KG1 (cell line): Measurements from ENCODE around the gene FOXP4.

Experiments
- DNase-seq: peaks from one replicate; lab custom pipeline; 2025; lab: John Stamatoyannopoulos, UW

Gene FOXP4

DNA sequence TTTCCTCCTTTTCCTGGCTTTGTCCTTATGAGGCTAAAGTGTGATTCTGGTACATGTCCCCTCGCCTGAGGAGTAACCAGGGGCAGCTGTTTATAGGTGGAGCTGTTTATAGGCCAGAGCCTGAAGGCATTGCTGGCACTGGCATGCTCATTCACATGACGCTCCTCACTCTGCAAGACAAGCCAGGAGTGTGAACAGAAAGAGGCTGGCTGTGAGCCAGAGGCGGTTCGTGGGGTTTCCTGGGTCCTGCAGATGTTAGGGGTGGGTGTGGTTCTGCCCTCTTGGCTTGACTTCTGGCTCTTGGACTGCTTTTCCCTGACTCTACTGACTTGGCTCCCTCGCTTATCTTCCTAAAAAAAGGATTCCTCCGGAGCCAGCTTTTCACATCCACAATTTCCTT lies 79.3 kb downstream of the FOXP4 start:
- DNase-seq: no peak

DNA sequence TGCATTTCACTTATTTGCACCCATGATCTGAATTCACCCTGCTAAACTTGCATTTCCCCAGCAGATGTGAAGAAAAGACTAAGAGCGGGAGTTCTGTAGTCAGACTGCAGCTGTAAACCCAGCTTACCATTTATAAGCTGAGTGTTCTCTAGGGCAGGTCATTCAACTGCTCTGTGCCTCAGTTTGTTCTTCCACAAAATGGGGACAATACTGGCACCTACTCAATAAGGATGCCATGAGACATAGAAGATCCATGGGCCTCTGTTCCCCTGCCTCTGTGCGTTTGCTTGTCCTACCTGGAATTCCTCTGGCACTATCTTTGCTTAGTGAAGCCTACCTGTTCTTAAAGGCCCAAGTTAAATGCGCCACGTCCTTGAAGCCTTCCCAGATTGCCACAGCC lies 79.8 kb downstream of the FOXP4 start:
- no peak for DNase-seq

DNA sequence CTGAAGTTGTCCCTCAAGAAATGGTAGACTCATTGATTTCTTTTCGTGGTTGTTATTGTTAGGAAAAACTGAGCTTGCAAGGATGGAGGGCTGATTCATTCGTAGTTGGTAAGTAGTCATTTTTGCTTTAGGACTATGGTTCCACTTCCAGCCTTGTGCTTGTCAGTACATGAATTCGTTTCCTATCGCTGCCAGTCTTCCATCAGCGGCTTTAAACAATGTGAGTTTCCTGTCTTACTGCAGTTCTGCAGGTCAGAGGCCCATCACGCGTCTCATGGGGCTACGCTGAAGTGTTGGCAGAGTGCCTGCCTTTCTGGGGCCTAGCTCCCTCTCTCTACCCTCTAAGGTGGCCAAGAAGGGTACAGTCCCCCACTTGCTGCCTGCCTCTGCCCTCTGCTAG lies 80.7 kb downstream of the FOXP4 start:
- DNase-seq: no peak

DNA sequence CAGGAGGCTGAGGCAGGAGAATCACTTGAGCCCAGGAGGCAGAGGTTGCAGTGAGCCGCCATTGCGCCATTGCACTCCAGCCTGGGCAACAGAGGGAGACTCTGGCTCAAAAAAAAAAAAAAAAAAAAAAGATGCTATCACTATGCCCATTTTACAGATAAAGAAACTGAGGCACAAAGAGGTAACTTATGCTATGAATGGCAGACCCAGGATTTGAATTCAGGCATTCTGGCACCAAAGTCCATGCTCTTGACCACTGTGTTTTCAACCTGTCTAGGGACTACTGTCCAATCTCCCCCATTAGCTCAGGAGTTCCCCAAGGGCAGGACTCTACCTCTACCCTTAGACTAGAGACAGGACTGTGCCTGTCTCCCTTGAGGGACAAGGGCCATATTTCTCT lies 82.9 kb downstream of the FOXP4 start:
- DNase-seq: no peak

GRCh38 chr6:41630069-41630468 lies 83.9 kb downstream of the FOXP4 start:
- DNase-seq: no peak

DNA sequence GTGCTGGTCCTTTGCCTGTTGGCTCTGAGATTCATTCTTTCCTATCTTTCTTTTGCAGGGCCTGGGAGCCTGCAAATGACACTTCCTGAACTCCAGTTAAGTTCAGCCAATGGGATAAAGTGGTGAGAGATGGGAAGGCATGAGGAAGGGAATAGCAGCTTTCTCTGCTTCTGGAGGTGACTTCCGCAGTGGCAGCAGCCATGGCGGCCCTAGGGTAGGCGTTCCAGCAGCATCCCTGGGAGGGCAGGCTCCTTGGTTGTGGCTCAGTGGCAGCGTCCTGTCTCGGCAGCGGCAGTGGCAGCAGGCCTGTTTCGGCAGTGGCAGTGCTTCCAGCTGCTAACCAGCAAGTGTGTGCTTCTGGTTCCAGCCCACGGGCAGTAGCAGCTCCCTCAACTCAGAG lies 84.8 kb downstream of the FOXP4 start:
- no peak for DNase-seq

DNA sequence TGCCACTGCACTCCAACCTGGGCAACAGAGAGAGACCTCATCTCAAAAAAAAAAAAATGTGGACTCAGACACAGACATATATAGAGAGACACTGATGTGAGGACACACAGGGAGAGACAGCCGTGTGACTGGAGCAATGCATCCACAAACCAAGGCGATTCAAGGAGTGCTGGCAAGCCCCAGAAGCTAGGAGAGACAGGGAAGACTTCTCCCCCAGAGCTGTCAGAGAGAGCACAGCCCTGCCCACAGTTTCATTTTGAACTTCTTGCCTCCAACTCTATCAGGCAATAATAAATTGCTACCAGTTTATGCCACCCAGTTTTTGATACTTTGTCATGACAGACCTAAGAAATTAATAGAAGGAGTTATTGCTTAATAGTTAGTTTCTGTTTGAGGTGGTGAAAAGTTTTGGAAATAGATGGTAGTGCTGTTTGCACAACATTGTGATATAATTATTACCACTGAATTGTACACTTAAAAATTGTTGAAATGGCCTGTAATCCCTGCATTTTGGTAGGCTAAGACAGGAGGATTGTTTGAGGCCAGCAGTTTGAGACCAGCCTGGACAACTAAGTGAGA lies 87.0 kb downstream of the FOXP4 start:
- DNase-seq: no peak

- no peak for DNase-seq
Measured at GRCh38 chr6:41634657-41635056, 88.5 kb downstream of the FOXP4 start.

GRCh38 chr6:41635365-41635764 lies 89.2 kb downstream of the FOXP4 start:
- no peak for DNase-seq

- no peak for DNase-seq
Measured at GRCh38 chr6:41636833-41637193, 90.6 kb downstream of the FOXP4 start.

GRCh38 chr6:41637194-41638001 lies 91.2 kb downstream of the FOXP4 start:
- DNase-seq: no peak

DNA sequence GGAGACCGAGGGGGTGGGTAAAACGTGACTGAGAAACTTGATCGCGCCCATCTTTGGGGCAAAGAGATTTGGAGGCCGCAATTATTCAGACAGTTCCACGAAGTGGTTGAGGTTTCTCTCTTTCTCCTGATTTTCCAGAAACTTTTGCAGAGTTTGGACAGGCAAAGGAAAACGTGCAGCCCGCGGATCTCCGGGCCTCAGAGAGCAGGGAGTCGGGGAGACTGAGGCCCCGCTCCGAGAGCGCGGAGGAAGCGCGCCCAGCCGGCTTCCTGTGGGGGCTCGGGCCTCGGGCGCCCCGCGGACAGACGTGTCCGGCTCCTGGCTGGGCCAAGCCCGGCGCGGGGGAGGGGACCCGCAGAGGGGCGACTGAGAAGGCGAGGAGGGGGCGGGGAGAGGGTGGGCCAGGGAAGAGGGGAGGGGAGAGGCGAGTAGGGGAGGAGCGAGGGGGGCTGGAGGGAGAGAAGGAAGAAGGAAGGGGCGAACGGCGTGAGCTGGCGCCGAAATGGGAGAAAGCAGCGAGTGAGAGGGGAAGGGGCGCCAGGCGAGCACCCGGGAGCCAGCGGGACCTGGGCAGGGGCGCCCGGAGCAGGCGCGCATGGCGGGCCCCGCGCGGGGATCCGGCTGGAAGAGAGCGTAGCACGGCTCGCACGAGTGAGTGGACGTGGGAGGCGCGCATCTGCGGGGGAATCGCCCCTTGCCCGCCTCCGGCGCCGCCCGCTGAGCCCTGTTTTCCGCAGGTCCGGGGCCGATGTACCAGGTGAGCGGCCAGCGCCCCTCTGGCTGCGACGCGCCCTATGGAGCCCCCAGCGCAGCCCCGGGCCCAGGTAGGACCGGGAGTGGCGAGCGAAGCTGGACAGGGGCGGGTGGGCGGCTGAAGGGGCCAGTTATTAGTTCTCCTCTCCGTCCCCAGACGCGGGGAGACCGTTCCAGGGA lies 92.1 kb downstream of the FOXP4 start, which contains the start of gene MDFI:
TSS of gene MDFI (plus strand) at position 467 of the 933 bp plus-strand sequence. CDS start at position 749, 282 bp downstream.
- DNase-seq: no peak

GRCh38 chr6:41638935-41639808 lies 93.0 kb downstream of the FOXP4 start:
- DNase-seq: no peak

DNA sequence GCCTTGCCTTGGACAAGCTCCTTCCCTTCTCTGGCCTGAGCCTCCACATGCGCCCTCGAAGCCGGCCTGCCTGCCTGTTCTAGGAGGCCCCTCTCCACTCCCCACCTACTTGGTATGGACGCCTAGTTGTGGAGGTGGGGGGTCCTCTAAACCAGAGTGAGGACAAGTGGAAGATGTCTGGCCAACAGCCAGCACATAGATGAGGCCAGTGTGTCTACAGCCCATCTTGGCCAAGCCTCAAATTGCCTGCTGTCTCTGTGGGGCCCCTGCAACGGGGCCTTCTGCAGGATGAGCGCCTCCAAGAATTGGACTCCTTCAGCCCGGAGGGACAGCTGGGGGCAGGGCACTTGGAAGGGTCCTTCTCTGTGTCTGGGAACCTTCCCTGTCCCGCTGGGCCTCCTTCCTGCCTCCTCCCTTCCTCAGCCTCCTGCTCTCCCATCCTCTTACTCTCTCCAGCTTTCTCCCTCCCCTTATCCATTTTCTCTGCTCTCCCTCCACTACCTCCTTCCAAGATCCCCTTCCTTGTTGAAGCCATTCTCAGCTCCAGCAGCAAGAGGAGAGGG lies 93.7 kb downstream of the FOXP4 start:
- DNase-seq: no peak

DNA sequence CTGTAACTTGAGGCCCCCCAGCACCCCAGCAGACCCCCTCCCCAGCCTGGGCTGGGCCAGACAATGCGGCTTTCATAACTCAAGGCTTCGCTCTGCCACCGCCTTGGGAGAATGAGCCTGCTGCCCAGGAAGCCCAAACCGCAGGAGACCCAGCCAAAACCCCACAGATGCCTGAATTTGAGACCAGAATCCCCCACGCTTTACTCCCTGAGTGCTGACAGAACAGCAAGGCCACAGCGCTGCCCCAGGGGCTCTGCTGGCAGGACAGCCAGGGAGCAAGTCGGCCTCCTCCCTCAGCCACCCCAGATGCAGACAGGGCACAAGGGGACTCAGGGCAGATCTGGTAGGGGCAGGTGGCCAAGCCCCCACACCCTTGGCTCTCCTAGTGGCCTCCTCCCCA lies 94.2 kb downstream of the FOXP4 start:
- DNase-seq: no peak

DNA sequence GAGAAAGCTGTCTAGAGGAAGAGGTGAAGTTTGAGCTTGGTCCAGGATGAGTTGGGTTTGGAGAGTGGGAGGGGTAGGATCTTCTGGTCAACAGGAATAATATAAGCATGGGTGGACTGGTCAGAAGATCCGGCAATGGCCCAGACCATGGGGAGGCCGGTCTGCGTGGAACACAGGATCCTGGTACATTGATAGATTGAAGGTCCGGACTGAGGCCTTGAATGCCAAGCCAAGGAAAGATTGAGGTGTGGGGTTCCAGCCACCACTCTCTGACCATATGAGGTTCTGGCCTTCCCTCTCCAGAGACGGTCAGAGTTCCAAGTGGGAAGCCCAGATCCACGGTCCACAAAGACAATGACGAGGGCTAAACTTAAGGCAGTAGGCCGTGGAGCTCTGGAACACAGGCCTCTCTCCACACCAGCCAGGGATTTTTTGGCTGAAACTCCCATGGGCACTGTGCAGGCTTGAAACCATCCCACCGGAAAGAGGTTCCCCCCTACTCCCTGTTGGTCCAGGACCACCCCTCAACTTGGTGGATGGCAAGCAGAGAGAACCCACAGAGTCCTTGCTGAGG lies 95.3 kb downstream of the FOXP4 start:
- DNase-seq: no peak

GRCh38 chr6:41642090-41642959 lies 96.1 kb downstream of the FOXP4 start:
- DNase-seq: no peak

DNA sequence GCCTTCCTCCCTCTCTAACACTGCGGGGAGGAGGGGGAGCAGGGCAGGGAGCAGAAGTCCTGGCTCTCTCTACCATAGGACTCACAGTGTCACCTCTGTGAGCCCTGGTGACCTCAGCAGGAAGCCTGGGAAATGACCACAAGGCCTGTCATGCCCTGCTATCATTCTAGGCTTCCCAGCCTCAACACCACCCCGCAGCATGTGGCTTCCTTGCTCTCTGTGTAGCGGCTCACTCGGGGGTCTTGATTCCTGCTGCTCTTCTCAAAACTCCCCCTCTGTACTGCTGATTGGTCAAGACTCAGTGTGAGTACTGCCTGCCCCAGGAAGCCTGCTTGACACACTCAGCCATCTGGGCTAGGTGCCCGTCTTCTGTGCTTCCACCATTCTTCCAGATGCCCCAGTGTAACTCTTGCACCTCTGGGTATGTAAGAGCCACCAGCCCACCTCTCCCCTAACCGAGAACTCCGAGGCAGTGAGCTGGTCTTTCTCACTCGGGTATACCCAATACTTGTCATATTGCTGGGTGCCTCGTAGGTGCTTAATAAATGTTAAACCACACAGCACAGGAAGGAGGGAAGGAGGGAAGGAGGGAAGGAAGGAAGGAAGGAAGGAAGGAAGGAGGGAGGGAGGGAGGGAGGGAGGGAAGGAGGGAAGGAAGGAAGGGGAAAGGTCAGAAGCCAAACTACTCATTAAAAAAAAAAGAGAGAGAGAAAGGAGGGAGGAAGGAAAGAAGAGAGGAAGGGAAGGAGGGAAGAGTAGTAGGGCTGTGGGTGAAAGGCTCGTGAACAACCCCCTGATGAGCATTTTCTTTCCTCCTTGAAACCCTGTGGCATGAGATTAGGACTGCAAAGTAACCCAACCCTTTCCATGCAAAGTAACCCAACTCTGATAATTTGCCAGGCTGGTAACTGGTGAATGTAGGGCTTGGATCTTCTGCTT lies 97.0 kb downstream of the FOXP4 start:
- no peak for DNase-seq

DNA sequence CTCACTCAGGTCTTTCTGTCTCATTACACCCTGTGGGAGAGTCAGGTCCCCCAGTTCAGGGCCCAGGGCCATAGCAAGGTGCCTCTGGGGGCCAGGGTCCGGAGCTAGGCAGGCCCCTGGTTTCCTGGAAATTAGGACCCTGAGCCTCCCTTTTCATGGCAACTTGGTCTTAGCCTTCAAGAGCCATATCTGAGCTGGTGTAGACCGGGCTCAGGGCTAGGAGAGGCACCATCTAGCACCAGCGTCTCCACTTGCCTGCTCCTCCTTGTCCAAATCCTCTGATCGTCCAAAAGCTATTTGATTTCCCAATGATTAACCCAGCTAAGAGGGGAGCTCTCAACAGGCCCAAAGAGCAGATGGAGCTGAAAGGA lies 97.7 kb downstream of the FOXP4 start:
- no peak for DNase-seq
